Kidney tubule cell (primary cell): ENCODE measurements around the gene MTG1.
"Not testable (repeated sequence)": the region's sequence is repeated elsewhere in the genome, so short reads cannot be mapped to it uniquely, and the experiment has no call there.

Experiments used
- DNase-seq: peaks from one replicate; pipeline ENCODE4 v3.0.0-alpha.2; 2018; ENCODE audit warnings: low spot score

The MTG1 gene

GRCh38 chr10:133466683-133467275, 72.8 kb downstream of the MTG1 start:
- DNase-seq, result no peak

- DNase-seq, result no peak
Observed at GRCh38 chr10:133467286-133467911, 73.4 kb downstream of the MTG1 start.

- DNase-seq, result not testable (repeated sequence)
Observed at GRCh38 chr10:133469205-133469604, 75.2 kb downstream of the MTG1 start.

- no peak for DNase-seq
Observed at GRCh38 chr10:133471300-133472109, 77.5 kb downstream of the MTG1 start.
